Measurements from ENCODE around the gene COL23A1.

Gene COL23A1

DNA sequence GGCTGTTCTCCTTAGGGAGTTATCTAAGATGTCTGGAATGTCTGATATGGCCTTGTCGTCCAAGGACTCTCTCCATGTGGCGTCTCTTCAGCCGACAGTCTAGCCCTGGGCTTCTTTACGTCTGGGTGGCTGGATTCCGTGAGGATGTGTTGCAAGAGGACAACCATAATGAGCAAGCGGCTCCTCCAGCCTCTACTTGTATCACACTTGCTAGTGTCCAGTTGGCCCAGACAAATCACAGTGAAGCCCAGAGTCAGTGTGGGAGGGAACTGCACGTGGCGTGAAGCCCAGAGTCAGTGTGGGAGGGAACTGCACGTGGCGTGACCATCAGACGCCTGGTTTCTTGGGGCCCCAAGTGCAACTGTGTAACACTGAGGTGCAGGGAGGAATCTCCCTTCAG is 61.1 kb downstream of the COL23A1 start:
- DNase-seq = no peak

DNA sequence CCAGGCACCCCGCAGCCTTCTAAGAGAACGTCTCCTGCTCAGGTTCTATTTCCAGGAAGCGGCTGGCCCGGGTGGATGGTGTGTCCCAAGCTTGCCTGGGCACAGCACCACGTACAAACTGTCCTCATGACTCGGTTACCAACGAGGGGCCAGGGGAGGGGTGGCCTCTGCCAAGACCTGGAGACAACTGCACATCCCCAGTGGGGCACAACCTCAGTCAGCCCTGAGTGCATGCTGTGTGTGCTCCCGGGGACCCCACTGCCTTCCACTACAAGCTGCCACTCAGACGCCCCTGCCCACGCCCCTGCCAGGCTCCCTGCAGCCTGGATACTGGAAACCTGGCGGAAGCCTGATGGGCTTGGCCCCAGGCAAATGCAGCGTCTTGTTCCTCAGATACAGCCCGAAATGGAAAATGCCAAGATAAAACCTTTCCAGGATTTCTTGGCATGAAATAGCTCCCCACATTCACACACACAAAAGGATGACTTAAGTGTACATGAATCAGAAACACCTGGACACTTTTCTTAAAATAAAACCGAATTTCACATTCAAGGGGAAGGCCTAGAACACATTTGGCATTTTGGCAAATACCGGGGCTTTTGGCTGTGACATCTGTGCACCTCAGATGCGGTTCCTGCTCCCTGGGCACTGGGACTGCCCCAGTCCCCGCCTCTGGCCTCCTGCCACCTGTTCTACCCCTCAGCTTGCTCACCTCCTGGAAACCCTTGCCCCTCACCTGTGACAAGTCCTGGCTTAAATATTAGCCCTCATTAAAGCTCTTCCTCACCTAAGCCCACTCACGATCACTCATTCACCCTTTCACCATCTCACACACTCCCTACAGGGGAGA is 62.5 kb downstream of the COL23A1 start:
- DNase-seq = no peak

- DNase-seq = no peak
These were observed 63.3 kb downstream of the COL23A1 start for GRCh38 chr5:178526773-178527457.

GRCh38 chr5:178525906-178526732 is 64.1 kb downstream of the COL23A1 start:
- DNase-seq = no peak

- no peak for DNase-seq
These were observed 65.9 kb downstream of the COL23A1 start for GRCh38 chr5:178524093-178524882.

DNA sequence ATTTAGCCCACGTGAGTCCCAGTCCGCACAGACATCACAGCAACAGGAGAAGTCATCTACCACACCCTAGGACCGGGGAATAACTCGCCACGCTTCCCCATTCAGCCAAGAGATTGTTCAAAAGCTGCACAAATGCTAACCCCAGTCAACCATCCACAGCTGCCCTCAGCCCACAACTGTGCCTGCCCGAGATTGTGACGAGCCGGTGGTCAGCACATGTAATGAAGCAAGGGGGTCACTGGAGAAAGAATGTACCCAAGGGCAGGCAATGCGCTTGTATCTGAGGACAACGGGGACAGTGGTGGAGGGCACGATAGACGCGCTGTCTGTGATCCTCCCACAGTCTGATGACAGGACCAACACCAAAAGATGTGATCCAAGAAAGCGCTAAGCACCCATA is 67.8 kb downstream of the COL23A1 start:
- no peak for DNase-seq

GRCh38 chr5:178520851-178521250 is 69.3 kb downstream of the COL23A1 start:
- DNase-seq = no peak

- no peak for DNase-seq
These were observed 70.4 kb downstream of the COL23A1 start for GRCh38 chr5:178519804-178520203.

- DNase-seq = no peak
These were observed 71.0 kb downstream of the COL23A1 start for GRCh38 chr5:178519155-178519554.

DNA sequence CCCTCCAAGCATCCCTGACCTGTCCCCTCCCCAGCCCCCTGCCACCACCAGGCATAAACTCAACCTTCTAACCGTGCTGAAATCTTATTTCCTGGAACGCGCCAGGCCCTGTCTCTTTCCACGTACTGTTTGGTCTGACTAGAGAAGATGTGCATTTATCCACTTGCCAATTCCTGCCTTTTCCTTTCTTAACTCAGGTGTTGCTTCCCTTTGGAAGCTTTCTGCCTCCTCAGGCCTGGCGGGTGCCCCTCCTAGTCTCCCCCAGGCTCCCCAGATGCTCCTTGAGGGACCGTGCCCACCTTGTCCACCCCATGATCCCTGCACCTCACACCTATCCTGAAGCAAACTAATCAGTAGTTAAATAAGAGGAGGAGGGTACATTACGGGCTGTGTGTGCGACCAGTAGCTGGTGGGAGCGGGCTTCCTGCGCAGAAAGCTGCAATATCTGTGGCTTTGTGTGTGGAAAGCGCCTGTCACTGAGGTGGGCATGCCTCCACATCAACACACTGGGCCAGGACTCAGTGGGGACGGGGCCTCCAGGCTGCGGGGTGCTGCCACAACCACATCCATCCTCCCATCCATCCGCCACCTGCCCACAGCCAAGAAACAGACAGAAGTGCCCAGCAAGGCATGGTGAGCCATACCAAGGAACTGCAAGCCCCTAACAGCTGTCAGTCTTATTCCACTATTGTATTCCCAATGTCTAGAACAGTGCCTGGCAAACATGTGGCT is 73.5 kb downstream of the COL23A1 start:
- DNase-seq = no peak

DNA sequence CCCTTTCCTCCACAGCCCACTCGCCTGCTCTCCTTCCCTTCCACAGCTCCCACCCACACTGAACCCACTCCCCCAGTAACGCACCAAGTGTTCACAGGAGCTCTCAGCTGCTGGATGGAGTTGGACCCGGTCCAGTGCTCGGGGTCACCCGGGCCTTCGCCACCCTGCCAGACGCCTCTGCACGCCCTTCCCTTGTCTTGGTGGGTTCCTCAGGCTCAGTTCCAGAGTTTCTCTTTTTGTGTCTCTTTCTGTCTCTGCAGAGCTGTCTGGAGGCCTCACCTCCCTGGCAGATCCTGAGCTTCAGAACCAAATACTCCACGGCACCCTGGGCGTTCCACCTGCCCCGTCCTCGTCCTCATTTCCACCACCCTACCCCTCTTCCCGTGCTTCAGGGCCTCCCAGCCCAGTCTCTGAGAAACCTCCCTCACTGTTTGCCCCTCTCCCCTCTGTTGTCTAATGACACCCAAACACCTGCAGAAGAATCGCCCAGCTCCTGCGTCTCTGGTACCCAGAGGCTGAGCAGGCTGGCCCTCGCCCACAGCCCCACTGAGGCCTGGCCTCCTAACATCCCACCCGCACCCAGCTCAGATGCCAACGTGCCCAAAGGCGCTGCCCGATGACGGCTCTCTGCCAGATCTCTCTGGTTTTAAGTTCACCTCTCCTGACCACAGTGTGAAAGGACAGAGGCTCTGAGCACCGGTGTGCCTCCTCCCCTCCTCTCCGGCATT is 74.3 kb downstream of the COL23A1 start:
- DNase-seq = no peak

- no peak for DNase-seq
These were observed 75.3 kb downstream of the COL23A1 start for GRCh38 chr5:178514851-178515418.

DNA sequence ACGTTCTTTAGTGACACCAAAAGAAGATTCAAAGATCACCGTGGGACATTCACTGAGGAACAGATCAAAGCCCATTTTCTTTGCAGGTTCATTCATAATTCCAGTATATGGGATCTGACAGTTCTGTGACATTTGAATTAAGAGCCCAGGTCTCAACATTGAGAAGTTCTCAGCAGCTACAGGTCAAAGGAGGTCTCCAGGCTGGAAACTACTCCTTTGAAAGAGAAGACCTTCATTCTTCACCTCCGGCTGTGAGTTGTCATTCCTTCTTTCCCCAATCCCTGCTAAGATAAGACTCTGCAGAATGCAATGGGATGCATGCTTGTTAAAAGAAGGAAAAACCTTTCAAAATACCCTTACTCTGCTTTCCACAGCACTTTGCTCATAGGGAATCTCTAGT is 79.0 kb downstream of the COL23A1 start:
- no peak for DNase-seq

GRCh38 chr5:178509491-178510057 is 80.6 kb downstream of the COL23A1 start:
- DNase-seq = no peak

GRCh38 chr5:178507151-178507932 is 82.9 kb downstream of the COL23A1 start:
- no peak for DNase-seq

DNA sequence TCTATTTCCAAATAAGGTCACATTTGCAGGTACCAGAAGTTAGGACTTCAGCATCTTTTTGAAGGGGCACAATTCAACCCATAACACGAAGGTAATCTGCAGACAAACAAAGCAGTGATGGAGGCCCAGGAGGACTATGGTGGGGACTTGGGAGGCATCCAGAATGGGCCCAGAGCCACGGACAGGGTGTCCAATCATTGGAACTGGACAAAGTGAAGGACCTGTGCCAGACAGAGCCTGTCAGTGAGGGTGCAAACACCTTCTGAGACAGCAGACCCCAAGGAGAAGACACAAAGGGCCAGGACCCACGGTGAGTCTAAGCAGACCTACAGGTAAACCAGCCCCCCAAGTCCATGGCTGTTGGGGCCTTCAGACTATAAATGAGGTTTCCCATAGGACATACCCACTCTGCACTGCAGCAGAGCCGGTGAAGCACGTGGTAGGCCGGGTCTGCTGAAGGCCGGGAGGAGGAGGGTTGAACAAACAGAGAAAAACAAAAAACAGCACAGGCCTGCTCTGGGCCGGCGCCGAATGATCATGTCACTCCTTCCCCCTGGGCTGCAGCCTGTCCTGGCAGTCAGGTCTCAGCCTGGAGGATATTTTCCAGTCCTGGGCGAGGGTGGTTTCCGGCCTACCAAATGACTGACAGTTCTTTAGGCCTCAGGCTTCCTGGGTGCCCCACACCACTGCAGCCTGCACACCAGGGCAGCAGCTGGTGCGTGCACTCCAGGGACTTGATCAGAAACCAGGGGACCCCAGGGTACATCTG is 84.4 kb downstream of the COL23A1 start:
- no peak for DNase-seq

- no peak for DNase-seq
These were observed 85.7 kb downstream of the COL23A1 start for GRCh38 chr5:178504340-178504960.

DNA sequence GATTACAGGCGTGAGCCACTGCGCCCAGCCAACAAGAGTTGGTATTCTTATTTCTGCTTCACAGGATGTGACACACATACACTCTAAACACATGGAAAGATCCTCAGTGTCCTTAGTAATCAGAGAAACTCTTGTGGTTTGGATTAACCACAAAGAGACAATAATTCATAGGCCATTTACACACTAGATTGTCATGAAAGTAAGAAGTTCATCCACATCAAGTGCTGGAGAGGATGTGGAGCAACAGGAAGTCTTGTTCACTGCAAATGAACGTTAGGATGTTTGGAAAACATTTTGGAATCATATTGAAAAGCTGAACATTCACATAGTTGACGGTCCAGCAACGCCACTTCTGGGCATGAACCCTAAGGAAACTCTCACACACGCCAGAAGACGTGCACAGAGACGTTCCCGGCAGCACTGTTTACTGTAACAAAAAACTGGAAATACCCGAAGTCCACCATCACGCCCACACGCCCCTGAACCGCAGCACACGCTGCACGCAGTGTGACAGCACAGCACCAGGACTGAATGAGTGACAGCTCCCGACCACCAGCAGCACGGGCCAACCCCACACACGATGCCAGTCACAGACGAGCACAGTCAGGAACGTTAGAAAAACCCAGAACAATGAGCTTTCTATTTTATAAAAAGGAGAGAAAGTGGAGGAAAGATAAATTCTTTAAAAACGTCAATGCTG is 87.6 kb downstream of the COL23A1 start:
- no peak for DNase-seq

All from NCI-H2107 (cell line).